WTC11 (cell line): ENCODE measurements around the gene CST3. TPM values are rescaled to one million over a fixed set of nuclear protein-coding genes. Genes with fewer than 3 reads are reported as not detected.

ENCODE experiments used
- ATAC-seq: fragments of 200-7000 bp; cut with Tn5 transposase; 2 replicates; pipeline ENCODE4 v1.10.0; 2021; ENCODE audit warnings: mild to moderate bottlenecking, moderate library complexity
- CTCF ChIA-PET: fragments of 300-600 bp; sonication (Branson Sonifier 250); formaldehyde crosslinking; loops from one replicate; lab custom pipeline; 2021; ENCODE audit warnings: antibody characterized with exemption; lab: Charles Lee
- POLR2A ChIA-PET: fragments of 350-600 bp; sonication (Branson Sonifier 250); formaldehyde crosslinking; loops from one replicate; lab custom pipeline; 2021; ENCODE audit warnings: antibody characterized with exemption; lab: Charles Lee
- DNase-seq: peaks from one replicate; pipeline ENCODE4 v3.0.0; 2021; ENCODE audit warnings: low spot score
- H3K27ac Mint-ChIP-seq: 2 replicates; pipeline ENCODE4 v1.8.0; 2021; ENCODE audit warnings: mixed read lengths
- H3K27me3 Mint-ChIP-seq: 2 replicates; pipeline ENCODE4 v1.8.0; 2021; ENCODE audit warnings: low read depth, mild to moderate bottlenecking, moderate library complexity, mixed read lengths
- H3K36me3 Mint-ChIP-seq: 2 replicates; pipeline ENCODE4 v1.8.0; 2021; ENCODE audit warnings: mixed read lengths
- H3K4me1 Mint-ChIP-seq: 2 replicates; pipeline ENCODE4 v1.8.0; 2022; ENCODE audit warnings: mixed read lengths
- H3K4me3 Mint-ChIP-seq: 2 replicates; pipeline ENCODE4 v1.8.0; 2021; ENCODE audit warnings: mild to moderate bottlenecking, moderate library complexity, mixed read lengths
- H3K9me3 Mint-ChIP-seq: 2 replicates; pipeline ENCODE4 v1.8.0; 2021; ENCODE audit warnings: mixed read lengths
- ATF2 ChIP-seq: sonication (generic); formaldehyde crosslinking; IDR thresholded peaks from 2 replicates; pipeline ENCODE4 v1.8.1; 2022; ENCODE audit warnings: low read depth, missing genetic modification reagents, borderline replicate concordance
- CDX4 ChIP-seq: fragments of 250-450 bp; sonication (Bioruptor Pico); IDR thresholded peaks from 2 replicates; pipeline ENCODE4 v1.9.0; 2021; ENCODE audit warnings: moderate library complexity, mild to moderate bottlenecking, inconsistent platforms, borderline replicate concordance
- E2F4 ChIP-seq: sonication (generic); formaldehyde crosslinking; IDR thresholded peaks from 2 replicates; pipeline ENCODE4 v1.8.1; 2022; ENCODE audit warnings: low read depth, mild to moderate bottlenecking, moderate library complexity, missing genetic modification reagents, borderline replicate concordance
- E2F5 ChIP-seq: sonication (generic); formaldehyde crosslinking; IDR thresholded peaks from 2 replicates; pipeline ENCODE4 v1.8.1; 2022; ENCODE audit warnings: mild to moderate bottlenecking, moderate library complexity, missing genetic modification reagents
- ETV6 ChIP-seq: sonication (generic); formaldehyde crosslinking; IDR thresholded peaks from 2 replicates; pipeline ENCODE4 v1.8.1; 2022; ENCODE audit warnings: mild to moderate bottlenecking, missing genetic modification reagents
- FOXP4 ChIP-seq: sonication (generic); formaldehyde crosslinking; IDR thresholded peaks from 2 replicates; pipeline ENCODE4 v1.8.0; 2022; ENCODE audit warnings: mild to moderate bottlenecking, missing genetic modification reagents
- IRF2 ChIP-seq: sonication (generic); formaldehyde crosslinking; IDR thresholded peaks from 2 replicates; pipeline ENCODE4 v1.8.0; 2022; ENCODE audit warnings: low read depth, missing genetic modification reagents, borderline replicate concordance
- MAX ChIP-seq: sonication (generic); formaldehyde crosslinking; IDR thresholded peaks from 2 replicates; pipeline ENCODE4 v1.8.0; 2022; ENCODE audit warnings: mild to moderate bottlenecking, missing genetic modification reagents
- NFYB ChIP-seq: sonication (generic); formaldehyde crosslinking; conservative IDR thresholded peaks from 2 replicates; pipeline ENCODE4 v1.8.0; 2022; ENCODE audit warnings: low read depth, missing genetic modification reagents
- OVOL2 ChIP-seq: fragments of 250-450 bp; sonication (Bioruptor Pico); IDR thresholded peaks from 2 replicates; pipeline ENCODE4 v1.9.0; 2021; ENCODE audit warnings: mild to moderate bottlenecking, borderline replicate concordance
- PRRX2 ChIP-seq: fragments of 250-450 bp; sonication (Bioruptor Pico); IDR thresholded peaks from 2 replicates; pipeline ENCODE4 v1.8.0; 2021; ENCODE audit warnings: mild to moderate bottlenecking
- ZBTB21 ChIP-seq: sonication (generic); formaldehyde crosslinking; IDR thresholded peaks from 2 replicates; pipeline ENCODE4 v1.8.1; 2023; ENCODE audit warnings: mild to moderate bottlenecking, missing genetic modification reagents, borderline replicate concordance
- ZMAT4 ChIP-seq: fragments of 250-450 bp; sonication (Bioruptor Pico); IDR thresholded peaks from 2 replicates; pipeline ENCODE4 v1.9.0; 2021; ENCODE audit warnings: mild to moderate bottlenecking
- ZNF425 ChIP-seq: fragments of 250-450 bp; sonication (Bioruptor Pico); conservative IDR thresholded peaks from 2 replicates; pipeline ENCODE4 v1.9.0; 2021; ENCODE audit warnings: mild to moderate bottlenecking
- ZNF671 ChIP-seq: fragments of 250-450 bp; sonication (Bioruptor Pico); IDR thresholded peaks from 2 replicates; pipeline ENCODE4 v1.8.0; 2021; ENCODE audit warnings: mild to moderate bottlenecking
- total RNA-seq: library from RNA; stranded (reverse); gene quantifications from 3 replicates; pipeline ENCODE4 v1.2.3, GENCODE V29; 2021
- TF ChIP-seq, protein P1 (sequence below): sonication (generic); formaldehyde crosslinking; IDR thresholded peaks from 2 replicates; pipeline ENCODE4 v1.8.0; 2022; ENCODE audit warnings: mild to moderate bottlenecking, missing genetic modification reagents

Gene CST3
- total RNA-seq, 1 experiment from 2014 or later, result 52.1 TPM

- ChIA-PET CTCF (interaction anchor here (1.0 kb wide), 1 partner anchor 12 kb away, joined by 4 read pairs; no protein-coding TSS in a partner anchor), POLR2A (no interaction called here)
- H3K27me3 Mint-ChIP-seq, result no peaks in the 10 kb centered on the region; the same call in none of the 2 replicates
- no peaks in the 10 kb centered on the region for H3K4me1 Mint-ChIP-seq
- ATAC-seq (no peak), DNase-seq (no peak)
- no peak overlapping the region for H3K27ac Mint-ChIP-seq
- TF ChIP-seq ZNF425, result no peak
- no peak for TF ChIP-seq OVOL2
- no peak for TF ChIP-seq NFYB (CRISPR knock-in tag)
- TF ChIP-seq, protein P1, sequence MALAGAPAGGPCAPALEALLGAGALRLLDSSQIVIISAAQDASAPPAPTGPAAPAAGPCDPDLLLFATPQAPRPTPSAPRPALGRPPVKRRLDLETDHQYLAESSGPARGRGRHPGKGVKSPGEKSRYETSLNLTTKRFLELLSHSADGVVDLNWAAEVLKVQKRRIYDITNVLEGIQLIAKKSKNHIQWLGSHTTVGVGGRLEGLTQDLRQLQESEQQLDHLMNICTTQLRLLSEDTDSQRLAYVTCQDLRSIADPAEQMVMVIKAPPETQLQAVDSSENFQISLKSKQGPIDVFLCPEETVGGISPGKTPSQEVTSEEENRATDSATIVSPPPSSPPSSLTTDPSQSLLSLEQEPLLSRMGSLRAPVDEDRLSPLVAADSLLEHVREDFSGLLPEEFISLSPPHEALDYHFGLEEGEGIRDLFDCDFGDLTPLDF (CRISPR knock-in tag), result no peak
- TF ChIP-seq FOXP4, result no peak
- no peak for TF ChIP-seq ZBTB21
- no peak for TF ChIP-seq ATF2 (CRISPR knock-in tag)
- TF ChIP-seq ZNF671 (CRISPR knock-in tag), result no peak
- TF ChIP-seq E2F4 (CRISPR knock-in tag), result no peak
- no peak for TF ChIP-seq CDX4 (CRISPR knock-in tag)
- no peak for TF ChIP-seq IRF2 (CRISPR knock-in tag)
- no peak for TF ChIP-seq ETV6 (CRISPR knock-in tag)
- no peak for TF ChIP-seq PRRX2 (CRISPR knock-in tag)
- no peak for TF ChIP-seq ZMAT4 (CRISPR knock-in tag)
- no peak for TF ChIP-seq MAX (CRISPR knock-in tag)
- no peak for TF ChIP-seq E2F5
- H3K36me3 Mint-ChIP-seq, result no peaks in the 10 kb centered on the region
- H3K4me3 Mint-ChIP-seq, result no peak overlapping the region
- H3K9me3 Mint-ChIP-seq, result peaks cover 10% of the 10 kb centered on the region
Measured at GRCh38 chr20:23680146-23680545, 42.4 kb upstream of the CST3 start.
